CD14-positive monocyte (primary cell): Measurements from ENCODE around the gene PFKFB4. TPM values are rescaled to one million over a fixed set of nuclear protein-coding genes. Genes with fewer than 3 reads are reported as not detected.

Experiments
- DNase-seq, 3 donors: peaks; one replicate each; pipeline ENCODE4 v3.0.0-alpha.2; 2011 to 2022
- H2AFZ ChIP-seq: 2 replicates; pipeline ENCODE4 v1.6.0; 2012; ENCODE audit warnings: mild to moderate bottlenecking, low read depth, low read length, inconsistent platforms; ENCODE audit not compliant: insufficient read depth, poor library complexity, severe bottlenecking
- H3K27ac ChIP-seq, 2 donors: 1 replicate in 1 of 2; 2 replicates in 1 of 2; pipeline ENCODE4 v1.5.1; 2012 to 2013; ENCODE audit warnings: low read length in 2 of 2, control low read depth in 1 of 2, inconsistent platforms in 1 of 2, low read depth in 1 of 2, mild to moderate bottlenecking in 1 of 2
- H3K27me3 ChIP-seq, 2 donors: one replicate each; pipeline versions ENCODE4 v1.6.0 to v1.6.1; 2011 to 2013; ENCODE audit warnings: low read length in 2 of 2; ENCODE audit not compliant: control insufficient read depth in 2 of 2, insufficient read depth in 2 of 2
- H3K36me3 ChIP-seq, 2 donors: replicated peaks in 1 of 2; 1 replicate in 1 of 2; 2 replicates in 1 of 2; pipeline versions ENCODE4 v1.5.1 to v1.6.1; 2012 to 2013; ENCODE audit warnings: low read length in 2 of 2, control low read depth in 1 of 2, inconsistent platforms in 1 of 2, mild to moderate bottlenecking in 1 of 2; ENCODE audit not compliant: insufficient read depth in 2 of 2, control insufficient read depth in 1 of 2
- H3K4me1 ChIP-seq, 2 donors: 1 replicate in 1 of 2; 2 replicates in 1 of 2; pipeline versions ENCODE4 v1.5.1 to v1.6.1; 2012 to 2013; ENCODE audit warnings: low read length in 2 of 2, control low read depth in 1 of 2, inconsistent platforms in 1 of 2, mild to moderate bottlenecking in 1 of 2, moderate library complexity in 1 of 2; ENCODE audit not compliant: insufficient read depth in 2 of 2, control insufficient read depth in 1 of 2
- H3K4me2 ChIP-seq: replicated peaks from 2 replicates; pipeline ENCODE3; 2012; ENCODE audit warnings: low read length, moderate library complexity, mild to moderate bottlenecking; ENCODE audit not compliant: poor library complexity, severe bottlenecking; ENCODE audit errors: extremely low read depth
- H3K4me3 ChIP-seq, 3 experiments: fragments of 200-600 bp in 1 of 3; sonication (generic) in 1 of 3; replicated peaks in 1 of 3; 1 replicate in 2 of 3; 2 replicates in 1 of 3; pipeline ENCODE4 v1.5.1; 2011 to 2013; ENCODE audit warnings: low read length in 3 of 3, mild to moderate bottlenecking in 3 of 3, control low read depth in 2 of 3, low read depth in 2 of 3, inconsistent platforms in 1 of 3, moderate library complexity in 1 of 3
- H3K79me2 ChIP-seq: 2 replicates; pipeline ENCODE4 v1.6.0; 2012; ENCODE audit warnings: mild to moderate bottlenecking, control low read depth, inconsistent platforms, low read length, moderate library complexity; ENCODE audit not compliant: insufficient read depth
- H3K9ac ChIP-seq: 2 replicates; pipeline ENCODE4 v1.6.0; 2017; ENCODE audit warnings: low read length, mild to moderate bottlenecking; ENCODE audit not compliant: insufficient read depth, poor library complexity, severe bottlenecking
- H3K9me3 ChIP-seq, 2 donors: replicated peaks in 1 of 2; 1 replicate in 1 of 2; 2 replicates in 1 of 2; pipeline versions ENCODE4 v1.5.1 to v1.6.1; 2012 to 2013; ENCODE audit warnings: low read length in 2 of 2, control low read depth in 1 of 2; ENCODE audit not compliant: control insufficient read depth in 1 of 2, insufficient read depth in 1 of 2
- H4K20me1 ChIP-seq: 2 replicates; pipeline ENCODE4 v1.6.0; 2012; ENCODE audit warnings: mild to moderate bottlenecking, low read length, control low read depth, moderate library complexity; ENCODE audit not compliant: insufficient read depth
- H3K27ac Mint-ChIP-seq, 7 donors: one replicate each; pipeline ENCODE4 v1.8.0; 2020; ENCODE audit warnings: mild to moderate bottlenecking in 7 of 7, mixed read lengths in 7 of 7, moderate library complexity in 6 of 7, inconsistent platforms in 2 of 7
- H3K27me3 Mint-ChIP-seq, 3 donors: one replicate each; pipeline ENCODE4 v1.8.0; 2021 to 2022; ENCODE audit warnings: low read depth in 3 of 3, mild to moderate bottlenecking in 3 of 3, mixed read lengths in 3 of 3, moderate library complexity in 3 of 3, inconsistent platforms in 1 of 3
- H3K36me3 Mint-ChIP-seq, 2 donors: one replicate each; pipeline ENCODE4 v1.8.0; 2020; ENCODE audit warnings: mixed read lengths in 2 of 2, inconsistent platforms in 1 of 2, mild to moderate bottlenecking in 1 of 2
- H3K4me1 Mint-ChIP-seq: one replicate; pipeline ENCODE4 v1.8.0; 2020; ENCODE audit warnings: mild to moderate bottlenecking, mixed read lengths
- H3K4me3 Mint-ChIP-seq, 2 donors: one replicate each; pipeline ENCODE4 v1.8.0; 2020; ENCODE audit warnings: mild to moderate bottlenecking in 2 of 2, mixed read lengths in 2 of 2, moderate library complexity in 1 of 2
- H3K9me3 Mint-ChIP-seq, 7 donors: one replicate each; pipeline ENCODE4 v1.8.0; 2020 to 2022; ENCODE audit warnings: mixed read lengths in 7 of 7, mild to moderate bottlenecking in 6 of 7, moderate library complexity in 6 of 7, inconsistent platforms in 2 of 7
- CTCF ChIP-seq: fragments of 200-600 bp; IDR thresholded peaks from one replicate; pipeline ENCODE4 v1.8.0; 2022; ENCODE audit warnings: antibody characterized with exemption, mild to moderate bottlenecking
- WGBS: methylation state at CpG from one replicate; pipeline ENCODE4 v1.1.5; 2013; ENCODE audit warnings: missing lambda C conversion rate; ENCODE audit not compliant: insufficient coverage; 5-methylcytosine and 5-hydroxymethylcytosine counted together
- intact Hi-C, 2 donors: fragments of 100-400 bp; cut with micrococcal nuclease; formaldehyde crosslinking; loops; one replicate each; pipeline versions ENCODE4 v1.15.0 to v1.15.1; 2023
- polyA plus RNA-seq, 3 donors: library from polyadenylated mRNA; depleted of rRNA in 1 of 3; unstranded in 2 of 3; stranded (reverse) in 1 of 3; fragments of 300-500 nt in 2 of 3; fragments of >200 nt in 1 of 3; fragmentation: Illumina TruSeq in 2 of 3; gene quantifications; 1 replicate in 2 of 3; 2 replicates in 1 of 3; pipeline ENCODE4 v1.2.3, GENCODE V29; 2012 to 2021

PFKFB4 gene
- polyA plus RNA-seq, 3 donors, result 32.2 to 44.9 (median 34.9) TPM

- Histone ChIP-seq H2AFZ (no peak overlapping the region), H4K20me1 (peaks cover 16% of the 10 kb centered on the region), H3K9me3 (no peaks in the 10 kb centered on the region), H3K36me3 (peaks cover 37 to 59% of the 10 kb centered on the region in 2 donors), H3K9ac (no peak overlapping the region), H3K79me2 (peaks cover 19% of the 10 kb centered on the region), H3K4me2 (no peak overlapping the region), H3K27me3 (no peaks in the 10 kb centered on the region), H3K4me3 (no peak overlapping the region), H3K27ac (peak overlapping the region in 1 of 2 donors; percentile 20), H3K4me1 (peaks cover 52 to 72% of the 10 kb centered on the region in 2 donors)
- 100% methylated on average over 2 of the region's 4 CpGs for WGBS
- intact Hi-C loops, result loop anchor here in 1 of 2 donors (5.0 to 10.0 kb wide), 2 partner anchors 79 to 272 kb away; a partner anchor contains a TSS
- H3K27ac Mint-ChIP-seq, result peak overlapping the region in 2 of 7 donors; percentile 11 to 21
- peaks cover 72% of the 10 kb centered on the region for H3K4me1 Mint-ChIP-seq
- peaks cover 55 to 79% of the 10 kb centered on the region in 2 donors for H3K36me3 Mint-ChIP-seq
- no peaks in the 10 kb centered on the region for H3K9me3 Mint-ChIP-seq
- no peak for DNase-seq
- H3K27me3 Mint-ChIP-seq, result peaks cover 0 to 2% (median 1%) of the 10 kb centered on the region in 3 donors
- H3K4me3 Mint-ChIP-seq, result no peak overlapping the region
- TF ChIP-seq CTCF, result no peak
These were observed 10.3 kb downstream of the PFKFB4 start for GRCh38 chr3:48546203-48546829.

- H3K9me3 ChIP-seq, result no peaks in the 10 kb centered on the region
- Mint-ChIP-seq H3K4me3 (peak overlapping the region in 1 of 2 donors; percentile 7), H3K9me3 (no peaks in the 10 kb centered on the region), H3K36me3 (peaks cover 56 to 77% of the 10 kb centered on the region in 2 donors), H3K27me3 (peaks cover 0 to 1% (median 0%) of the 10 kb centered on the region in 3 donors), H3K4me1 (peaks cover 53% of the 10 kb centered on the region), H3K27ac (peak overlapping the region in 6 of 7 donors; percentile 38 to 92 (median 80))
- H3K4me1 ChIP-seq, result peaks cover 34 to 53% of the 10 kb centered on the region in 2 donors
- no peaks in the 10 kb centered on the region for H3K27me3 ChIP-seq
- H3K27ac ChIP-seq, result peak overlapping the region; percentile 7 to 87
- H3K4me2 ChIP-seq, result no peak overlapping the region
- H3K9ac ChIP-seq, result peak overlapping the region; percentile 49
- TF ChIP-seq CTCF, result no peak
- no peak overlapping the region for H2AFZ ChIP-seq
- no peak overlapping the region for H3K4me3 ChIP-seq
- H3K36me3 ChIP-seq, result peaks cover 40 to 69% of the 10 kb centered on the region in 2 donors
- no CpG with 5 or more reads among the region's 5 CpGs for WGBS
- peaks cover under 1% of the 10 kb centered on the region for H3K79me2 ChIP-seq
- H4K20me1 ChIP-seq, result peaks cover 13% of the 10 kb centered on the region
- intact Hi-C loops, result loop anchor here in 1 of 2 donors (10.0 kb wide), 1 partner anchor 269 kb away; no protein-coding TSS in a partner anchor
- peak in 1 of 3 donors; percentile 69 for DNase-seq
These were observed 12.5 kb downstream of the PFKFB4 start for GRCh38 chr3:48544141-48544540.
